Heart left ventricle (tissue), 16 donors: ENCODE data around the gene TPBGL. TPM values are rescaled to one million over a fixed set of nuclear protein-coding genes. Genes with fewer than 3 reads are reported as not detected.

Source experiments
- ATAC-seq, 4 donors: fragments of 200-7000 bp; cut with Tn5 transposase; one replicate each; pipeline ENCODE4 v1.9.1; 2020 to 2022; ENCODE audit warnings: moderate library complexity in 4 of 4, mild to moderate bottlenecking in 3 of 4, moderate number of reproducible peaks in 1 of 4
- DNase-seq, 5 donors: peaks; one replicate each; pipeline ENCODE4 v3.0.0-alpha.2; 2020
- H3K27ac ChIP-seq, 12 donors: fragments of 200-600 bp; sonication (generic) in 4 of 12; one replicate each; pipeline versions ENCODE4 v1.5.0 to v1.8.0; 2016 to 2022; ENCODE audit warnings: mild to moderate bottlenecking in 2 of 12
- H3K27me3 ChIP-seq, 9 donors: fragments of 200-600 bp; sonication (generic) in 2 of 9; one replicate each; pipeline versions ENCODE4 v1.5.1 to v1.8.0; 2016 to 2022; ENCODE audit warnings: mild to moderate bottlenecking in 3 of 9
- H3K36me3 ChIP-seq, 9 donors: fragments of 200-600 bp; sonication (generic) in 2 of 9; one replicate each; pipeline versions ENCODE4 v1.5.0 to v1.8.0; 2018 to 2022; ENCODE audit warnings: mild to moderate bottlenecking in 2 of 9
- H3K4me1 ChIP-seq, 12 donors: fragments of 200-600 bp; sonication (generic) in 4 of 12; one replicate each; pipeline versions ENCODE4 v1.5.0 to v1.8.0; 2016 to 2022; ENCODE audit warnings: mild to moderate bottlenecking in 3 of 12
- H3K4me3 ChIP-seq, 12 donors: fragments of 200-600 bp; sonication (generic) in 4 of 12; one replicate each; pipeline versions ENCODE4 v1.5.0 to v1.8.0; 2017 to 2022; ENCODE audit warnings: mild to moderate bottlenecking in 9 of 12, moderate library complexity in 4 of 12
- H3K9me3 ChIP-seq, 12 donors: fragments of 200-600 bp; sonication (generic) in 4 of 12; one replicate each; pipeline versions ENCODE4 v1.5.0 to v1.8.0; 2016 to 2022; ENCODE audit warnings: mild to moderate bottlenecking in 1 of 12
- CTCF ChIP-seq, 12 donors: fragments of 200-600 bp; sonication (generic) in 4 of 12; IDR thresholded peaks; one replicate each; pipeline versions ENCODE4 v1.5.0 to v1.8.0; 2018 to 2022; ENCODE audit warnings: antibody characterized with exemption in 12 of 12, mild to moderate bottlenecking in 5 of 12
- POLR2A ChIP-seq, 2 donors: fragments of 450-650 bp; IDR thresholded peaks; one replicate each; pipeline ENCODE4 v1.6.1; 2017; ENCODE audit warnings: antibody characterized with exemption in 2 of 2, mild to moderate bottlenecking in 2 of 2, moderate library complexity in 2 of 2
- WGBS, 4 donors: extraction: QIAGEN DNeasy Blood & Tissue Kit in 2 of 4; methylation state at CpG; one replicate each; pipeline versions ENCODE4 v1.1.5 to v1.1.7; 2013 to 2018; 5-methylcytosine and 5-hydroxymethylcytosine counted together
- intact Hi-C, 10 donors: fragments of 100-400 bp; cut with DNase I; formaldehyde crosslinking; loops; one replicate each; pipeline versions ENCODE4 v1.11.1 to v1.14.2; 2022
- long read RNA-seq, 3 donors: library from polyadenylated mRNA; unstranded; transcript quantifications; one replicate each; pipeline ENCODE4 v2.0.0, GENCODE V29; 2020 to 2021
- polyA plus RNA-seq, 2 donors: library from polyadenylated mRNA; stranded (reverse); fragments of 200-250 nt; gene quantifications; one replicate each; pipeline ENCODE4 v1.2.3, GENCODE V29; 2013
- total RNA-seq, 9 donors: library from RNA; depleted of rRNA in 2 of 9; stranded (reverse); fragments of >200 nt in 2 of 9; fragmentation: NEBNext Ultra II Directional in 3 of 9; extraction: Animal tissue kit (Norgen Biotek cat#: 25700) in 3 of 9; gene quantifications; one replicate each; pipeline versions ENCODE4 v1.1.0 to v1.2.4, GENCODE V29; 2016 to 2023
- donor health status: ischemic (EF 13 %, LVEDD 7.1; RV severe dilation, severe dysfunction).
- donor health status: healthy with polysubstance abuse.
- donor health status: DM: no; HTN: yes; CAD: no.
- donor health status: DM: no; HTN: no; CAD: no.
- donor health status: ischemic (EF 25% LVEDD 6.9; RV normal size, moderate dysfunction).
- donor health status: ischemic (EF 25% LVEDD 5.7; RV mildly dilated, moderate dysfunction).
- donor health status: healthy.
- donor health status: DM: yes; HTN: yes; CAD: no.
- donor health status: ischemic (EF 35%, LVEDD 5.7; RV mildly dilated, moderate dysfunction).
- donor health status: nonischemic (EF 11% LVEDD 7.7; RV severe dilation, severe dysfunction).
- donor health status: DM: yes; HTN: yes; CAD: no.
- donor health status: PGD.
- donor health status: ischemic (EF 29% LVEDD 5.4; RV normal size, mild dysfunction).
- donor health status: nonischemic (EF 23%, LVEDD 6.1; RV moderate dilation, normal function).

The TPBGL gene
- total RNA-seq (1 to 10 TPM in 1 of 9 donors, under 1 TPM in 4, not detected in 4; 0.08 to 1.0 (median 0.19) TPM), polyA plus RNA-seq (under 1 TPM in 1 of 2 donors, not detected in 1; 0.07 TPM)
- long read RNA-seq, donor 1: 0 reads
- long read RNA-seq, donor 2: 0 reads
- long read RNA-seq, donor 3: 0 reads

GRCh38 chr11:75240311-75241035 lies at the start of gene TPBGL:
Gene TPBGL (plus strand): TSS chr11:75240774. CDS start chr11:75241050, 276 bp downstream.
- Histone ChIP-seq H3K27ac (no peak within 1 kb of the TSS), H3K4me3 (peak within 1 kb of the TSS; percentile 7 to 60 (median 44)), H3K4me1 (peaks cover 0 to 21% (median 5%) of the 10 kb centered on the region in 12 donors), H3K27me3 (peaks cover 21 to 59% (median 34%) of the 10 kb centered on the region in 9 donors), H3K9me3 (no peaks in the 10 kb centered on the region), H3K36me3 (no peaks in the 10 kb centered on the region)
- intact Hi-C loops: loop anchor here in 4 of 10 donors (2.0 to 5.0 kb wide), 4 partner anchors 33 to 216 kb away; no protein-coding TSS in a partner anchor
- peak in 2 of 4 donors; percentile 12 to 43 for ATAC-seq
- 2 to 3% (median 2%) methylated on average over 22 to 58 of the region's 58 CpGs for WGBS, 4 donors
- DNase-seq: peak in 2 of 5 donors; percentile 42 to 43
- TF ChIP-seq CTCF (IDR thresholded peaks at IDR 0.05): no peak
- no peak for TF ChIP-seq POLR2A (IDR thresholded peaks at IDR 0.05)

GRCh38 chr11:75191330-75191717 lies 49.2 kb upstream of the TPBGL start:
- WGBS, 4 donors: 42 to 63% (median 56%) methylated on average over 3 of the region's 3 CpGs
- peaks cover 3 to 87% (median 34%) of the 10 kb centered on the region in 12 donors for H3K4me1 ChIP-seq
- DNase-seq (no peak), ATAC-seq (peak in 1 of 4 donors; percentile 17)
- peak overlapping the region in 2 of 12 donors; percentile 26 to 87 for H3K27ac ChIP-seq
- H3K9me3 ChIP-seq: no peaks in the 10 kb centered on the region
- no peaks in the 10 kb centered on the region for H3K27me3 ChIP-seq
- TF ChIP-seq POLR2A (IDR thresholded peaks at IDR 0.05) (no peak), CTCF (IDR thresholded peaks at IDR 0.05) (no peak)
- intact Hi-C loops: loop anchor here in 1 of 10 donors (5.0 kb wide), 1 partner anchor 39 kb away; the partner anchor contains the start of gene SLCO2B1
- H3K4me3 ChIP-seq: no peak overlapping the region
- H3K36me3 ChIP-seq: peaks cover 0 to 41% (median 0%) of the 10 kb centered on the region in 9 donors

- Histone ChIP-seq H3K27me3 (no peaks in the 10 kb centered on the region), H3K27ac (peak overlapping the region in 4 of 12 donors; percentile 12 to 70 (median 34)), H3K4me1 (peaks cover 3 to 77% (median 34%) of the 10 kb centered on the region in 12 donors), H3K36me3 (peaks cover 0 to 49% (median 0%) of the 10 kb centered on the region in 9 donors), H3K9me3 (no peaks in the 10 kb centered on the region), H3K4me3 (no peak overlapping the region)
- ATAC-seq: no peak
- intact Hi-C loops: loop anchor here in 1 of 10 donors (5.0 kb wide), 1 partner anchor 41 kb away; the partner anchor contains the start of gene SLCO2B1
- no peak for TF ChIP-seq POLR2A (IDR thresholded peaks at IDR 0.05)
- TF ChIP-seq CTCF (IDR thresholded peaks at IDR 0.05): no peak
- no peak for DNase-seq
- 98 to 99% (median 98%) methylated on average over 15 of the region's 15 CpGs for WGBS, 4 donors
Measured at GRCh38 chr11:75193271-75193670, 47.3 kb upstream of the TPBGL start.

GRCh38 chr11:75193711-75194110 lies 46.9 kb upstream of the TPBGL start:
- Histone ChIP-seq H3K4me1 (peaks cover 3 to 74% (median 34%) of the 10 kb centered on the region in 12 donors), H3K27me3 (no peaks in the 10 kb centered on the region), H3K9me3 (no peaks in the 10 kb centered on the region), H3K4me3 (no peak overlapping the region), H3K36me3 (peaks cover 0 to 53% (median 0%) of the 10 kb centered on the region in 9 donors), H3K27ac (peak overlapping the region in 4 of 12 donors; percentile 12 to 70 (median 34))
- ATAC-seq (no peak), DNase-seq (no peak)
- intact Hi-C loops: loop anchor here in 1 of 10 donors (5.0 kb wide), 1 partner anchor 41 kb away; the partner anchor contains the start of gene SLCO2B1
- 64 to 88% (median 69%) methylated on average over 2 of the region's 2 CpGs for WGBS, 4 donors
- TF ChIP-seq CTCF (IDR thresholded peaks at IDR 0.05) (no peak), POLR2A (IDR thresholded peaks at IDR 0.05) (no peak)
